Breast epithelium (tissue), 3 donors: ENCODE data around the gene RRAGD.

Experiments
- CTCF ChIP-seq, 3 donors: fragments of 450-650 bp; IDR thresholded peaks; one replicate each; pipeline ENCODE4 v1.5.1; 2016 to 2017; ENCODE audit warnings: antibody characterized with exemption in 3 of 3, mild to moderate bottlenecking in 3 of 3, moderate library complexity in 3 of 3
- POLR2A ChIP-seq: fragments of 450-650 bp; IDR thresholded peaks from one replicate; pipeline ENCODE4 v1.6.1; 2016; ENCODE audit warnings: antibody characterized with exemption, mild to moderate bottlenecking, moderate library complexity

- TF ChIP-seq CTCF (IDR thresholded peaks at IDR 0.05): no peak
- no peak for TF ChIP-seq POLR2A
Measured at GRCh38 chr6:89330910-89331309, 81.2 kb downstream of the RRAGD start.
